DMS114 treated with DMSO at 0.1 percent for 48 hours (cell line): ENCODE data around the gene MAD2L2.

Source experiments
- DNase-seq: peaks from one replicate; lab custom pipeline; 2025; ENCODE audit not compliant: unreplicated experiment; lab: John Stamatoyannopoulos, UW

Gene MAD2L2

DNA sequence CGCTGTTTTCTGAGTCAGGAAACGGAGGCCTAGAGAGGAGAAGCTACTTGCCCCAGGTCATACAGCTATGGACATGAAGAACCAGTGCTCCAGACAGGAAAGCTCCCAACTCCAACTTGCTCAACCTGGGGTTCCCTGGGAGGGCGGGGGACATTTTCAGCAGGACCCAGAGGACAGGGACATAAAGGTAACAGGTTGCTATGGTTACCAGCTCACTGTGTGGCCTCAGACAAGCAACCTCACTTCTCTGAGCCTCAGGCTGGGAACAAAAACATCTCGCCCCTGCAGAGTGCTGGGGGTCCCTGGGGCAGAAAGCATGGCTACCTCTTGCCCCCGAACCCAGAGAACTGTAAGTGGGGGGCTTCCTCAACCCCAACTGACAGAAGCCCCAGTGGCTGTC lies 42.8 kb downstream of the MAD2L2 start:
- DNase-seq, result no peak

DNA sequence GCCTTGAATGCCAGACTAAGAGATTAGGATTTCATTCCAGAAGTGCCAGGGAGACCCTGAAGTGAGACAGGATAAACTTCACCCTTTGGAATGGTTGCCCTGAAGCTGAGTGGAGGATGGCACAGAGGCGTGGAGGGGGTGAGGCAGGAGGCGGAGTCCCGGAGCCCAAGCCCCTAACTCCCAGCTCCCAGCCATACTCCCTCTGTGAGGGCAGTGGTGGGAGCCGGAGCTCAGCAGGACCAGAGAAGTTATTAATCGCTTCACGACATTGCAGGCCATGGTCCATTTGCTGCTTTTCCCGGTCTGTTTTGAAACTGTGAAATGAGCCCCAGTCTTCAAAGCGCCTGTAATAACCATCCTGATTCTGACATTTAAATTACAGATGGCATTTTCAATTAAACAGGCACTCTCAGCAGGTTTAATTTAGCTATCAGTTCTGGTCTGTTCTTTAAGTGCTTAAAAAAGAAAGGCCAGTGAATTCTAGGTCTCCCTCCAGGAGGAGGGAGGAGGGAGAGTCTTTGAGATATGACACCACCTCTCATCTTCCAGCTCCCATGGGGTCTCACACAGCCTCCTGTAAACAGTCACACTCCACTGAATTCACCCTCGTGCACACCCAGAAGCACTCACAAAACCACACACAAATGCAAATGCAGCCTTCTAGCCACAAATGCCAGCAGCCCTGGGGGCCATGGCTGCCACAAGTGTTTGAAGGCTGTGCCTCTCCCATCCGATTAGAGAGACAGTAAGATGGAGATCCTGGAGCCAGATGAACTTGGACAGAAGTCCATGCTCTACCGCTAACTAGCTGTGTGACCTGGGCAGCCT lies 46.4 kb downstream of the MAD2L2 start:
- DNase-seq, result no peak

DNA sequence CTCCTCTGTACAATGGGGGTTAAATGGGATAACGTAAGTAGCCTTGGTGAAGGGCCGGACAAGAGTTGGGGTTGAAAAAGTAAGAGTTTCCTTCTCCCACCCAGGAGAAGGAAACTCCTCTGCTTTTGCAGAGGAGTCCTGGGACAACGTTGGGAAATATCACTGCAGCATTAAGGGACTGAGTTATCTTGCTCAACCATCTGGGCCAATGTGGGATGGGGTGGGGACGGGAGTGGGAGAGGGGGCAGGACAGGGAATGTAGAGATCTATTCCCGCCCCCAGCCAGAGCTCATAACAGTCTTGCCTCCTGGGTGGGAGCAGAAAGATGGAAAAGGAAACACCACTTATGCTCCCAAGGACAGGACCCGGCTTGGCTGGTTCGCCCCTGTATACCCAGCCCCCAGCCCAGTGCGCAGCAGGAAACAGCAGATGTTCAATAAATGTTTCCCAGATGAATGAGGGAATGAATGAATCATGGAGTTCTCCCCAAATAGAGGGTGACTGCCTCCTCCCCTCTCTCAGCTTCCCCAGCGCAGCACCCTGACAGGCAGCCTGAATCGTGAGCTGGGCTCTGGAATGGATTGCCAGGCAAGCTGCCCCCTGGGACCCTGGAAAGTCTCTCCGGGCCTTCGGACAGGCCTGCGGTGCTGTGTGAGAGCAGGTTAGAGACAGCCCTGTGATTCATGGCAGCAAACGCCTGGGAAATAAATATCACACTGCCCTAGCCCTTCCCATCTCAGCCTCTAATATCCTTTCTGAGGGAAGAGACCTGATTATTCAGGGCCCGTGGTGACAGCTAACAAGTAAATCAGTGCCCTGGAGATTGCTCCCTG lies 51.5 kb downstream of the MAD2L2 start:
- DNase-seq, result no peak

DNA sequence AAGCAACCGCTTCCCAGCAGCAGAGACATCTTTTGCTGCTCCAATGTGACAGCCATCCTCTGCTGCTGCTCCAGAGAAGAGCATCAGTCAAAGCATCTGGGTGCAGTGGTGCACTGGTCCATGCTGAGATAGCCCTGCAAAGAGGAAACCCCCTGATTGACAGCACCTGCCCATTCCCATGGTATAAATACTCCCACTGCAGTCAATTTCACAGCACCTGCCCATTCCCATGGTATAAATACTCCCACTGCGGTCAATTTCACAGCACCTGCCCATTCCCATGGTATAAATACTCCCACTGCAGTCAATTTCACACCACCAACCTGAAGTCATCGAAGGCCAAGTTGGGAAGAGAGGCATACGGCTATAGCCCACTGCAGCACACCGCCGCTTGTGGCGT lies 52.2 kb downstream of the MAD2L2 start:
- no peak for DNase-seq

DNA sequence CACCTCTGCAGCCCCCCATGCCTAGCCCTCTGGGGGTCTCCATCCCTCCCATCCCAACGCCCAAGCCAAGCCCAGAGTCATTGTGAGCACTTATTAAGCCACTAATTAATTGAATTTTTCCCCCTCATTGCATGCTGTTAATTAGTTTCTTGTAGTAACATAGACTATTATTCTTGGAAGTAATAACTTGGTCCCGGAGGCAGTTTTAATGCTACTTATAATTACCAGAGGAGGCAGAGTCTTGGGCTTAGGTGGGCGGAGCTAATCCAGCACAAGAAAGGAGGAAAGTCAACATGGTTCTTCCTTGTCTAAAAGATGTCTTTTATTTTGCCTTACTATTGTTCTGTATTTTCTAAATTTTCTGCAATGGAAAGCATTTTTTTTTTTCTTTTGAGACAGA lies 54.4 kb downstream of the MAD2L2 start:
- no peak for DNase-seq
